Measurements from ENCODE around the gene ABHD17A.

DNA sequence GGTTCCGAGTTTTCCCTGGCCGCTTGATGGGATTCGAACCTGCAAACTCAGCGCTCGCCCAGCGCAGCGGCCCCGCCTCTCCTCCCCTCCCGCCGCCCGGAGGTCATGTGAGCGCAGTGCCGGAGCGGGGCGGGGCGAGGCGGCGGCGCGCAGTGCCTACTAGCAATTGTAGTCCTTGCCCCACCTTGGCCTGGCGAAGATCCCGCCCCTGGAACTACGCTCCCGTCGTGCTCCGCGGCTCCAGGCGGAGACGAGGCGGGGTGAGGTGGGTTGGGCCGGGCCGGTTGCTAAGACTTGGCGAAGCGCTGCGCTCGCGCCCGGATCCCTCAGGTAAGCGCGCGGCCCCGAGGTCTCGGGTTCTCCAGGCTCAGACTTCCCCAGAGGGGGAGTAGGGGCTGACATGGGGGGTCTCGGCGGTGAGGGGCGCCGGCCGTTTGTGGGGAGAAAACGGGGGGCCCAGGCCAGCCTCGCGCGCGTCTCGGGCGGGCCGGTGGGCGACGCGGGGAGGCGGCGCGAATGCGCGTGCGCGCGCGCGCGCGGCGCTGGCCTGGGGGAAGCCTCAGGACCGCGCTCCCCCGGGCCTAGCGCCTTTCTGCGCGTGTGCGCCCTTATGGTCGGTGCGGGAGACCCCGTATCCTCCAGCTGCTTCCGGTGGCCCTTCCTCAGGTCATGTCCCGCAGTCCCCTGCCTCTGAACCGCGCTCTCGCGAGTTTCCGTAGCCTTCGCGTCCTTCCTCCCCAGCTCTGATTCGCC lies 20.0 kb upstream of the ABHD17A start, which contains the start of the genes ADAT3 and SCAMP4:
- TF ChIP-seq NFIC (IDR thresholded peaks at IDR 0.05; ENCODE audit: borderline replicate concordance), result no peak
- peak; percentile 78 for TF ChIP-seq POLR2AphosphoS5 (IDR thresholded peaks at IDR 0.05; ENCODE audit: low read depth, low read length)
- TF ChIP-seq, protein P1, sequence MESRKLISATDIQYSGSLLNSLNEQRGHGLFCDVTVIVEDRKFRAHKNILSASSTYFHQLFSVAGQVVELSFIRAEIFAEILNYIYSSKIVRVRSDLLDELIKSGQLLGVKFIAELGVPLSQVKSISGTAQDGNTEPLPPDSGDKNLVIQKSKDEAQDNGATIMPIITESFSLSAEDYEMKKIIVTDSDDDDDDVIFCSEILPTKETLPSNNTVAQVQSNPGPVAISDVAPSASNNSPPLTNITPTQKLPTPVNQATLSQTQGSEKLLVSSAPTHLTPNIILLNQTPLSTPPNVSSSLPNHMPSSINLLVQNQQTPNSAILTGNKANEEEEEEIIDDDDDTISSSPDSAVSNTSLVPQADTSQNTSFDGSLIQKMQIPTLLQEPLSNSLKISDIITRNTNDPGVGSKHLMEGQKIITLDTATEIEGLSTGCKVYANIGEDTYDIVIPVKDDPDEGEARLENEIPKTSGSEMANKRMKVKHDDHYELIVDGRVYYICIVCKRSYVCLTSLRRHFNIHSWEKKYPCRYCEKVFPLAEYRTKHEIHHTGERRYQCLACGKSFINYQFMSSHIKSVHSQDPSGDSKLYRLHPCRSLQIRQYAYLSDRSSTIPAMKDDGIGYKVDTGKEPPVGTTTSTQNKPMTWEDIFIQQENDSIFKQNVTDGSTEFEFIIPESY (IDR thresholded peaks at IDR 0.05; ENCODE audit: borderline replicate concordance, low read depth), result peak; percentile 93
- no peak for TF ChIP-seq CTCF (IDR thresholded peaks at IDR 0.05)
- no peak for TF ChIP-seq MEF2A (IDR thresholded peaks at IDR 0.05; ENCODE audit: borderline replicate concordance, low read depth)
- peak; percentile 63; the same call in 1 of the 2 replicates for TF ChIP-seq USF2 (IDR thresholded peaks at IDR 0.05; ENCODE audit: borderline replicate concordance, low read depth, low read length)
- no peak; the same call in 1 of the 2 replicates for TF ChIP-seq MXI1 (IDR thresholded peaks at IDR 0.05; ENCODE audit: low read depth, low read length)
- no peak for TF ChIP-seq TCF12 (IDR thresholded peaks at IDR 0.05)
